ENCODE data around the gene ZNF236. TPM values are rescaled to one million over a fixed set of nuclear protein-coding genes. Genes with fewer than 3 reads are reported as not detected.

ZNF236 gene
- total RNA-seq, 1 donor = 11.6 TPM

DNA sequence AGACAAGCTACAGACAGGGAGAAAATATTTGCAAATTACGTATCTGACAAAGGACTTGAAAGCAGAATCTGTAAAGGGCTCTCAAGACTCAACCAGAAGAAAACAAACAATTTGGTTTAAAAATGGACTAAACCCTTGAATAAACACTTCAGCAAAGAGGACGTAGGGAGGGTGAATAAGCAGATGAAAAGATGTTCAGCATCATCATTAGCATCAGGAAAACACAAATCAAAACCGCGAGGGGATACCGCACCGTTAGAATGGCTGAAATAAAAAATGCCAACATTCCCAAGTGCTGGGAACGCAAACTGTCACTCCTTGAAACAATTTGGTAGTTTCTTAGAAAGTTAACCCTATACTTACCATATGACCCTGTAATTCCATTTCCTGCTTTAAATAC lies 173.5 kb downstream of the ZNF236 start:
- TF ChIP-seq, protein P1, sequence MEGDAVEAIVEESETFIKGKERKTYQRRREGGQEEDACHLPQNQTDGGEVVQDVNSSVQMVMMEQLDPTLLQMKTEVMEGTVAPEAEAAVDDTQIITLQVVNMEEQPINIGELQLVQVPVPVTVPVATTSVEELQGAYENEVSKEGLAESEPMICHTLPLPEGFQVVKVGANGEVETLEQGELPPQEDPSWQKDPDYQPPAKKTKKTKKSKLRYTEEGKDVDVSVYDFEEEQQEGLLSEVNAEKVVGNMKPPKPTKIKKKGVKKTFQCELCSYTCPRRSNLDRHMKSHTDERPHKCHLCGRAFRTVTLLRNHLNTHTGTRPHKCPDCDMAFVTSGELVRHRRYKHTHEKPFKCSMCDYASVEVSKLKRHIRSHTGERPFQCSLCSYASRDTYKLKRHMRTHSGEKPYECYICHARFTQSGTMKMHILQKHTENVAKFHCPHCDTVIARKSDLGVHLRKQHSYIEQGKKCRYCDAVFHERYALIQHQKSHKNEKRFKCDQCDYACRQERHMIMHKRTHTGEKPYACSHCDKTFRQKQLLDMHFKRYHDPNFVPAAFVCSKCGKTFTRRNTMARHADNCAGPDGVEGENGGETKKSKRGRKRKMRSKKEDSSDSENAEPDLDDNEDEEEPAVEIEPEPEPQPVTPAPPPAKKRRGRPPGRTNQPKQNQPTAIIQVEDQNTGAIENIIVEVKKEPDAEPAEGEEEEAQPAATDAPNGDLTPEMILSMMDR (IDR thresholded peaks at IDR 0.05; ENCODE audit: extremely low read depth, low read depth, low read length) = no peak

DNA sequence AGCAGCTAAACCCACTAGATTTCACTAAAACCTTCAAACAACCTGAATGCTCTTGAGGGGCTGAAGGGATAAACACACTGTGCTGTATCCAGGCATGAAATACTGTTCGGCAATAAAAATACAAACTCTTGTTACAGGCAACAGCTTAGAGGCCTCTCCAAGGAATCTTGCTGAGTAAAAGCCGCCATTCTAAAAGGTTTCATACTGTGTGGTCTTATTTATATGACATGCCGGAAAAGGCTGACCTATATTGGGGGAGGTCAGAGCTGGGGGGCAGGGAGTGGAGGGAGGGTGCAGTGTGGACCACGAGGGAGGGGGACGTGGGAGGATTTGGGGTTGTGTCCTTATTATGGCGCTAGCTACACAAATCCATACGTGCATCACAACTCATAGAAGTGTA lies 174.1 kb downstream of the ZNF236 start:
- no peaks in the 10 kb centered on the region for H3K9me3 ChIP-seq (ENCODE audit: low read depth, low read length)
- H3K27ac ChIP-seq (ENCODE audit: low read depth, low read length) = no peak overlapping the region
- no peaks in the 10 kb centered on the region for H4K20me1 ChIP-seq (ENCODE audit: insufficient read depth, low read length)
- H3K79me2 ChIP-seq (ENCODE audit: insufficient read depth, low read length) = no peaks in the 10 kb centered on the region
- H3K27me3 ChIP-seq (ENCODE audit: insufficient read depth, low read length) = peaks cover 22% of the 10 kb centered on the region
- TF ChIP-seq, protein P1 (IDR thresholded peaks at IDR 0.05; ENCODE audit: extremely low read depth, low read depth, low read length) = no peak
- H2AFZ ChIP-seq (ENCODE audit: low read length) = no peak overlapping the region
- H3K4me1 ChIP-seq (ENCODE audit: insufficient read depth, low read length) = no peaks in the 10 kb centered on the region
- H3K4me2 ChIP-seq (ENCODE audit: insufficient read depth, low read length) = no peak overlapping the region
- DNase-seq (ENCODE audit: insufficient read length, low spot score, missing footprints) = no peak
- H3K4me3 ChIP-seq (ENCODE audit: insufficient read depth, low read length) = no peak overlapping the region
- H3K36me3 ChIP-seq (ENCODE audit: insufficient read depth, low read length) = no peaks in the 10 kb centered on the region

More for the DNA sequence above, 173.5 kb downstream of the ZNF236 start:
- H4K20me1 ChIP-seq (ENCODE audit: insufficient read depth, low read length) = no peaks in the 10 kb centered on the region
- H2AFZ ChIP-seq (ENCODE audit: low read length) = no peak overlapping the region
- no peaks in the 10 kb centered on the region for H3K4me1 ChIP-seq (ENCODE audit: insufficient read depth, low read length)
- no peak overlapping the region for H3K27ac ChIP-seq (ENCODE audit: low read depth, low read length)
- H3K9me3 ChIP-seq (ENCODE audit: low read depth, low read length) = no peaks in the 10 kb centered on the region
- peaks cover 22% of the 10 kb centered on the region for H3K27me3 ChIP-seq (ENCODE audit: insufficient read depth, low read length)
- H3K4me3 ChIP-seq (ENCODE audit: insufficient read depth, low read length) = no peak overlapping the region
- H3K4me2 ChIP-seq (ENCODE audit: insufficient read depth, low read length) = no peak overlapping the region
- no peak for DNase-seq (ENCODE audit: insufficient read length, low spot score, missing footprints)
- H3K36me3 ChIP-seq (ENCODE audit: insufficient read depth, low read length) = no peaks in the 10 kb centered on the region
- no peaks in the 10 kb centered on the region for H3K79me2 ChIP-seq (ENCODE audit: insufficient read depth, low read length)

DNA sequence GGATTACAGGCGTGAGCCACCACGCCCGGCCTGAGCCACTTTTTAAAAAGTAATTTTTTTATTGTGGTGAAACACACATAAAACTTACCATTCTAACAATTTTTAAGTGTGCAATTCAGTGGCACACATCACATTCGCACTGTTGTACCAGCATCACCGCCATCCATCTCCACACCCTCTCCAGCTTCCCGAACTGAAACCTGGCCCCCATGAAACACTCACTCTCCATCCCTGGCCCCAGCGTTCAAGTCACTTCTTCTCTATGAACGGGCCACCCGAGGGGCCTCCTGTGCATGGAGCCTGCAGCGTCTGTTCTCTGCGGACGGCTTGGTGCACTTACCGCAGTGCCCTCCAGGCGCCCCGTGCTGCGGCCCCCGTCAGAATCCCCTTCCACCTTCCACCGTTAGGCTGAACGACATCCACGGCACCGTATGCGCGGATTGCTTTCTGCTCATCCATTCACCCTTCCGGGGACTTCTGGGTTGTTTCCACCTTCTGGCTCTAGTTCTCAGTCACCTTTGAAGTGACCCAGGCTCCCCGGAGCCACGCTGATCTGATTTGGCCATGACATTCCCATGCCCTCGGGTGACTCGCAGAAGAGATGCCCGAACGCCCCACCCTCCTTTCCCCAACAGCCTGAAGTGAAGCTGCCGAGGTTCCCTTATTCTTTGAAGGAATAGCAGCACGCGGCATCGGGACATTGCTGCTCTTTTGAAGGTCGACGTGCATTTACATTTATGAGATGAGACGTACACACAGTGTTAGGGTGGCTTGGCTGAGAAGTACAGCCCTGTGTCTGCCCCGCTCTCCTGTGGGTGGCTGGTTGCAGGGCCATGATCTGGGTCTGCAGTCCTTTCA lies 175.8 kb downstream of the ZNF236 start:
- no peaks in the 10 kb centered on the region for H4K20me1 ChIP-seq (ENCODE audit: insufficient read depth, low read length)
- no peaks in the 10 kb centered on the region for H3K9me3 ChIP-seq (ENCODE audit: low read depth, low read length)
- no peak overlapping the region for H2AFZ ChIP-seq (ENCODE audit: low read length)
- H3K36me3 ChIP-seq (ENCODE audit: insufficient read depth, low read length) = no peaks in the 10 kb centered on the region
- no peak overlapping the region for H3K4me3 ChIP-seq (ENCODE audit: insufficient read depth, low read length)
- no peak for DNase-seq (ENCODE audit: insufficient read length, low spot score, missing footprints)
- TF ChIP-seq, protein P1 (IDR thresholded peaks at IDR 0.05; ENCODE audit: extremely low read depth, low read depth, low read length) = no peak
- no peaks in the 10 kb centered on the region for H3K79me2 ChIP-seq (ENCODE audit: insufficient read depth, low read length)
- no peak overlapping the region for H3K27ac ChIP-seq (ENCODE audit: low read depth, low read length)
- H3K4me1 ChIP-seq (ENCODE audit: insufficient read depth, low read length) = no peaks in the 10 kb centered on the region
- no peak overlapping the region for H3K4me2 ChIP-seq (ENCODE audit: insufficient read depth, low read length)
- peaks cover 22% of the 10 kb centered on the region for H3K27me3 ChIP-seq (ENCODE audit: insufficient read depth, low read length)

DNA sequence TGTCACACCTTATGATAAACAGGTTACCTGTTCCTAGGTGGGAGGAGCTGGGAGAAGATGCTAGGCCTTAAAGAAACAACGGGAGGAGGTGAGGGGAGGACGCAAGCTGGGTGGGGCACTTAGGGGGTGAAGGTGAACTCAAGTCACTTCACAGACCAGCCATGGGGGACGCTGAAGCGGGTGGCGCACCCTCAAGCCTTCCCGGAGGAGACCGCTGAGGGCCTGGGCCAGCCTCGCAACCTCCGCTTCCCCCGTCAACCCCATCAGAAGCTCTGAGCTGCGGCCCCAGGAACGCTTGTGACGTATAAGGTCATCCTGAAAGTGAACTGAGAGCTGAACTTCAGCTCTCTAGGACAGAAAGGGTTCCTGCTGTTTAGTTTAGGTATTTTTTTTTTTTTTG lies 176.7 kb downstream of the ZNF236 start:
- Histone ChIP-seq H3K4me3 (ENCODE audit: insufficient read depth, low read length) (no peak overlapping the region), H2AFZ (ENCODE audit: low read length) (no peak overlapping the region), H3K79me2 (ENCODE audit: insufficient read depth, low read length) (no peaks in the 10 kb centered on the region), H4K20me1 (ENCODE audit: insufficient read depth, low read length) (no peaks in the 10 kb centered on the region), H3K4me2 (ENCODE audit: insufficient read depth, low read length) (no peak overlapping the region), H3K27me3 (ENCODE audit: insufficient read depth, low read length) (peaks cover 22% of the 10 kb centered on the region), H3K36me3 (ENCODE audit: insufficient read depth, low read length) (no peaks in the 10 kb centered on the region), H3K4me1 (ENCODE audit: insufficient read depth, low read length) (no peaks in the 10 kb centered on the region), H3K27ac (ENCODE audit: low read depth, low read length) (no peak overlapping the region), H3K9me3 (ENCODE audit: low read depth, low read length) (no peaks in the 10 kb centered on the region)
- TF ChIP-seq, protein P1 (IDR thresholded peaks at IDR 0.05; ENCODE audit: extremely low read depth, low read depth, low read length) = no peak
- no peak for DNase-seq (ENCODE audit: insufficient read length, low spot score, missing footprints)
